Endothelial cell of umbilical vein (primary cell): Measurements from ENCODE around the gene SPOCD1. TPM values are rescaled to one million over a fixed set of nuclear protein-coding genes. Genes with fewer than 3 reads are reported as not detected.

Experiments
- BruUV-seq: library from RNA; stranded (reverse); fragments of 400-500 nt; replicated peaks from 2 replicates; lab custom pipeline; 2021; lab: Mats Ljungman, UMichigan
- CTCF ChIA-PET: fragments of 300-600, 350-600 bp; sonication (Branson Sonifier 250); formaldehyde crosslinking; loops from one replicate; lab custom pipeline; 2021; ENCODE audit warnings: antibody characterized with exemption, inconsistent platforms; lab: Charles Lee
- POLR2A ChIA-PET: fragments of 300-600, 350-600 bp; sonication (Branson Sonifier 250); formaldehyde crosslinking; loops from one replicate; lab custom pipeline; 2021; ENCODE audit warnings: antibody characterized with exemption, inconsistent platforms; lab: Charles Lee
- DNase-seq: peaks from one replicate; pipeline ENCODE4 v3.0.0-alpha.2; 2011; ENCODE audit warnings: low read depth, low spot score
- FAIRE-seq: peaks from 2 replicates; lab custom pipeline; 2011; peaks lifted over from hg19 to GRCh38; lab: Jason Lieb, UNC
- H2AFZ ChIP-seq: 2 replicates; pipeline ENCODE4 v1.6.0; 2012; ENCODE audit warnings: low read depth, low read length, control low read depth, inconsistent platforms
- H3K27ac ChIP-seq: 2 replicates; pipeline ENCODE4 v1.5.1; 2011; ENCODE audit warnings: low read depth, mild to moderate bottlenecking, control low read depth, low read length, moderate library complexity; ENCODE audit not compliant: insufficient read depth
- H3K27me3 ChIP-seq, 2 experiments: 2 replicates each; pipeline versions ENCODE4 v1.6.0 to v1.6.1; 2011; ENCODE audit warnings: low read length in 2 of 2, mixed read lengths in 1 of 2; ENCODE audit not compliant: control insufficient read depth in 2 of 2, insufficient read depth in 2 of 2
- H3K36me3 ChIP-seq, 2 experiments: 2 replicates in 1 of 2; 3 replicates in 1 of 2; pipeline ENCODE4 v1.5.1; 2011; ENCODE audit warnings: low read length in 2 of 2, mild to moderate bottlenecking in 1 of 2, moderate library complexity in 1 of 2; ENCODE audit not compliant: control insufficient read depth in 2 of 2, insufficient read depth in 2 of 2; ENCODE audit errors: extremely low read depth in 1 of 2
- H3K4me1 ChIP-seq: 3 replicates; pipeline ENCODE4 v1.5.1; 2011; ENCODE audit warnings: mild to moderate bottlenecking, low read length; ENCODE audit not compliant: control insufficient read depth, insufficient read depth; ENCODE audit errors: extremely low read depth
- H3K4me2 ChIP-seq: 2 replicates; pipeline ENCODE4 v1.6.1; 2011; ENCODE audit warnings: low read length, control low read depth, mixed read lengths; ENCODE audit not compliant: insufficient read depth
- H3K4me3 ChIP-seq, 3 experiments: fragments of 200-600 bp in 1 of 3; sonication (generic), shearing (Covaris generic) in 1 of 3; replicated peaks in 1 of 3; 2 replicates each; pipeline ENCODE4 v1.5.1; 2011 to 2016; ENCODE audit warnings: control low read depth in 3 of 3, low read length in 3 of 3, mild to moderate bottlenecking in 2 of 3, inconsistent platforms in 1 of 3, low read depth in 1 of 3, moderate library complexity in 1 of 3; ENCODE audit not compliant: insufficient read depth in 1 of 3
- H3K79me2 ChIP-seq: 2 replicates; pipeline ENCODE4 v1.6.0; 2012; ENCODE audit warnings: low read length, inconsistent platforms; ENCODE audit not compliant: control insufficient read depth, insufficient read depth
- H3K9ac ChIP-seq: replicated peaks from 2 replicates; pipeline ENCODE3; 2011; ENCODE audit warnings: low read length, control low read depth; ENCODE audit not compliant: insufficient read depth; ENCODE audit errors: extremely low read depth
- H3K9me1 ChIP-seq: replicated peaks from 3 replicates; pipeline ENCODE4 v1.6.0; 2011; ENCODE audit warnings: mild to moderate bottlenecking, low read length; ENCODE audit not compliant: control insufficient read depth, insufficient read depth; ENCODE audit errors: extremely low read depth
- H3K9me3 ChIP-seq: replicated peaks from 2 replicates; pipeline ENCODE4 v1.5.1; 2012; ENCODE audit warnings: low read length, inconsistent platforms; ENCODE audit not compliant: control insufficient read depth, insufficient read depth
- H4K20me1 ChIP-seq: replicated peaks from 2 replicates; pipeline ENCODE3; 2011; ENCODE audit warnings: mild to moderate bottlenecking, low read length; ENCODE audit not compliant: control insufficient read depth, insufficient read depth; ENCODE audit errors: extremely low read depth
- EZH2 ChIP-seq: IDR thresholded peaks from 2 replicates; pipeline ENCODE4 v1.6.1; 2012; ENCODE audit warnings: borderline replicate concordance, low read depth, mild to moderate bottlenecking, moderate library complexity, low read length, inconsistent platforms; ENCODE audit not compliant: severe bottlenecking
- JUN ChIP-seq: IDR thresholded peaks from 2 replicates; pipeline ENCODE4 v1.6.1; 2011; ENCODE audit warnings: borderline replicate concordance, low read depth; ENCODE audit not compliant: insufficient read length, insufficient read depth
- POLR2A ChIP-seq: IDR thresholded peaks from 2 replicates; pipeline ENCODE4 v1.6.1; 2012; ENCODE audit warnings: low read depth, mild to moderate bottlenecking, control low read depth, low read length
- POLR2AphosphoS5 ChIP-seq: IDR thresholded peaks from 2 replicates; pipeline ENCODE4 v1.6.1; 2012; ENCODE audit warnings: low read depth, mild to moderate bottlenecking, control low read depth, low read length, moderate library complexity; ENCODE audit not compliant: insufficient read depth
- dilution Hi-C: fragments of 300-500 bp; cut with MboI; formaldehyde crosslinking; loops from one replicate; pipeline ENCODE4 v1.15.0; 2019; ENCODE audit warnings: low sequenced_read_pairs; ENCODE audit not compliant: extremely low pct_ligation_motif_present
- intact Hi-C: fragments of 100-400 bp; cut with micrococcal nuclease; formaldehyde crosslinking; loops from one replicate; pipeline ENCODE4 v1.10.0; 2022
- polyA plus RNA-seq, 4 experiments: library from polyadenylated mRNA; depleted of rRNA in 3 of 4; stranded (reverse) in 3 of 4; unstranded in 1 of 4; fragments of >200 nt; gene quantifications; 2 replicates each; pipeline versions ENCODE4 v1.2.1 to v1.2.3, GENCODE V29; 2011 to 2012; ENCODE audit warnings: missing spikeins in 1 of 4
- total RNA-seq: library from RNA; stranded (reverse); gene quantifications from 2 replicates; pipeline ENCODE4 v1.2.3, GENCODE V29; 2021
- TF ChIP-seq, protein P1 (sequence below), 2 donors: IDR thresholded peaks; 1 replicate in 1 of 2; 2 replicates in 1 of 2; pipeline ENCODE4 v1.5.1; 2011; ENCODE audit warnings: low read length in 2 of 2, mild to moderate bottlenecking in 2 of 2, moderate library complexity in 2 of 2, control low read depth in 1 of 2, inconsistent platforms in 1 of 2, low read depth in 1 of 2; ENCODE audit not compliant: insufficient read depth in 1 of 2; ENCODE audit errors: extremely low read depth in 1 of 2

The SPOCD1 gene
- total and polyA plus RNA-seq, 2 donors (not counting 3 experiments of a cell fraction or from before 2014, with no cell fraction given), result 0.27 to 33.0 TPM

DNA sequence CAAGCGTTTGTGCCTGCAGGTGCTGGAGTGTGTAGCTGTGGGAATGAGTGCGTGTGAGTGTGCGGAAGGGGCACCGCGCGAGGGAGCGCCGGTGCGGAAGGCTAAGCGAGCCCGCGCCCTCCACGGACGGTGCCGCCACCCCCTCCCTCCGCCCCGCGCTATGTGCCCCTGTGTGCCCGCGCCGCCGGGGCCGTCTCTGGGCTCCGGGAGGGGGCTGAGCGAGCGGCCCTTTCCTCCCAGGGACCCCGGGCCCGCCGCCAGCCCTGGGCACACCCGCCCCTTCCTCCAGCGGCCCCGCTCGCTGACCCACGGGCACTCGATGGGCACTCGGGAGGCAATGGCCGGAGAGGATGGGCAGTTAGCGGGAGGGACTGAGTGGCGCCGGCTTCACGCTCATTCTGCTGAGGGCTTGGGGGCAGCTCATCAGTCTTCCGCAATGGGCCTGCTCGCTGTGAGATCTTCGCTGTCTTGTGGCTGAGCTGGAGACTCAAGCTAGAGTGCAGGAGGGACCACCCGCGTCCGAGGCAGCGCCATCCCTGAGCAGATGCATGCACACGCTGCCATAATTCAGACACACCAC lies 43.1 kb downstream of the SPOCD1 start:
- no peaks in the 10 kb centered on the region for H3K9me1 ChIP-seq
- no peak overlapping the region for H3K27ac ChIP-seq
- intact Hi-C loops, result no loop called here
- TF ChIP-seq EZH2 (peak; percentile 61), POLR2A (no peak)
- H2AFZ ChIP-seq, result no peak overlapping the region
- no peak overlapping the region for H3K4me2 ChIP-seq
- BruUV-seq, result no TSS peak
- peaks cover 3% of the 10 kb centered on the region for H3K4me1 ChIP-seq
- FAIRE-seq (no peak), DNase-seq (no peak)
- dilution Hi-C loops, result no loop called here
- H3K9ac ChIP-seq, result no peak overlapping the region
- H3K9me3 ChIP-seq, result no peaks in the 10 kb centered on the region
- no peak overlapping the region for H3K4me3 ChIP-seq
- peaks cover 45% of the 10 kb centered on the region in 2 experiments for H3K27me3 ChIP-seq
- H3K79me2 ChIP-seq, result no peaks in the 10 kb centered on the region
- no peaks in the 10 kb centered on the region for H4K20me1 ChIP-seq
- H3K36me3 ChIP-seq, result no peaks in the 10 kb centered on the region
- ChIA-PET POLR2A (no interaction called here), CTCF (interaction anchor here (1.9 kb wide), 1 partner anchor 17 kb away, joined by 6 read pairs; no protein-coding TSS in a partner anchor)

DNA sequence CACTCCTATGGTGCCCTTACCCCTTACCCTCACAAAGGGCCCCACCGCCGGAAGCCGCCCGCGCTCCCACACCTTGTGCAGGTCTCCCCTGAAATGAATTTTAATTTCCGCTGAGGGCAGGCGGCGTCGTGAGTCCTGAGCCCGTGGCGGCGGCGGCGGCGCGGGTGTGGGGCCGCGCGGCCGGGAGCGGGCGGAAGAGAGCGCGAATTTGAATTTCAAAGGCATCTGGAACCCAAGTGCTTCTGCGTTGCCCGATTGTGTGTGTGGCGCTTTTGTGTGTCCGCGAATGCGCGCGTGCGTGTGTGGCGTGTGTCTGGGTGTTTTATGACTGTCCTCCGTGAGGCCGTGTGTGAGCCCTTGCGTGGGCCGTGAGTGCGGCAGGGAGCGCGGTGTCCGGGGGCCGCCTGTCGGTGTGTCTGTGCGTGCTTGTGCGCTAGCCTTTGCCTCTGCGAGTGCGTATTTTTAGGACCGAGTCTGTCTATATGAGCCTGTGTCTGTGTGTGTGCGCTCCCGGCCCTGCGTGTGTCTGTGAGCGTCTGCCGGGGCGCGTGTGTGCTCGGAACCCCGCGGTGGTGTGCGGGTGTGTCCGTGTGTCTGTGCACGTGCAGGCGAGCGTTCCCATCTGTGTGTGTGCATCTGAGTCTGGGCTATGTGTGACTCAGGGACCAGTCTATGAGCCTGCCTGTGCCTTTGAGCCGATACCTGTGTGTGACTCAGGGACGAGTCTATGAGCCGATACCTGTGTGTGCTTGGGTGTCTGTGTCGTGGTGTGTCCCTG lies 43.7 kb downstream of the SPOCD1 start:
- H4K20me1 ChIP-seq, result no peaks in the 10 kb centered on the region
- no peaks in the 10 kb centered on the region for H3K9me1 ChIP-seq
- peaks cover 3% of the 10 kb centered on the region for H3K4me1 ChIP-seq
- DNase-seq (no peak), FAIRE-seq (no peak)
- H3K9me3 ChIP-seq, result no peaks in the 10 kb centered on the region
- intact Hi-C loops (no loop called here), dilution Hi-C loops (no loop called here)
- H3K79me2 ChIP-seq, result no peaks in the 10 kb centered on the region
- no peak overlapping the region for H3K27ac ChIP-seq
- TF ChIP-seq EZH2, result peak; percentile 98
- no peak for TF ChIP-seq POLR2AphosphoS5
- no peak for TF ChIP-seq JUN
- TF ChIP-seq, protein P1, sequence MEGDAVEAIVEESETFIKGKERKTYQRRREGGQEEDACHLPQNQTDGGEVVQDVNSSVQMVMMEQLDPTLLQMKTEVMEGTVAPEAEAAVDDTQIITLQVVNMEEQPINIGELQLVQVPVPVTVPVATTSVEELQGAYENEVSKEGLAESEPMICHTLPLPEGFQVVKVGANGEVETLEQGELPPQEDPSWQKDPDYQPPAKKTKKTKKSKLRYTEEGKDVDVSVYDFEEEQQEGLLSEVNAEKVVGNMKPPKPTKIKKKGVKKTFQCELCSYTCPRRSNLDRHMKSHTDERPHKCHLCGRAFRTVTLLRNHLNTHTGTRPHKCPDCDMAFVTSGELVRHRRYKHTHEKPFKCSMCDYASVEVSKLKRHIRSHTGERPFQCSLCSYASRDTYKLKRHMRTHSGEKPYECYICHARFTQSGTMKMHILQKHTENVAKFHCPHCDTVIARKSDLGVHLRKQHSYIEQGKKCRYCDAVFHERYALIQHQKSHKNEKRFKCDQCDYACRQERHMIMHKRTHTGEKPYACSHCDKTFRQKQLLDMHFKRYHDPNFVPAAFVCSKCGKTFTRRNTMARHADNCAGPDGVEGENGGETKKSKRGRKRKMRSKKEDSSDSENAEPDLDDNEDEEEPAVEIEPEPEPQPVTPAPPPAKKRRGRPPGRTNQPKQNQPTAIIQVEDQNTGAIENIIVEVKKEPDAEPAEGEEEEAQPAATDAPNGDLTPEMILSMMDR (IDR thresholded peaks at IDR 0.05; ENCODE audit: extremely low read depth in 1 of 2, insufficient read depth in 1 of 2, low read depth in 1 of 2, low read length in 2 of 2), result peak in 1 of 2 donors; percentile 5
- no peak overlapping the region for H3K9ac ChIP-seq
- no peaks in the 10 kb centered on the region for H3K36me3 ChIP-seq
- CTCF ChIA-PET, result interaction anchor here (1.0 to 1.9 kb wide), 2 partner anchors 17 to 198 kb away, joined by 5 to 6 read pairs; no protein-coding TSS in a partner anchor
- no peak overlapping the region for H3K4me2 ChIP-seq
- H2AFZ ChIP-seq, result no peak overlapping the region
- H3K4me3 ChIP-seq, result no peak overlapping the region
- POLR2A ChIA-PET, result no interaction called here
- peaks cover 46 to 48% of the 10 kb centered on the region in 2 experiments for H3K27me3 ChIP-seq
- no TSS peak for BruUV-seq
